C4-2B (cell line): ENCODE measurements around the gene OTOS.

Experiments
- H3K27ac ChIP-seq: fragments of 450-650 bp; 2 replicates; pipeline ENCODE4 v1.5.1; 2017
- ZFX ChIP-seq: fragments of 450-650 bp; IDR thresholded peaks from 2 replicates; pipeline ENCODE4 v1.6.1; 2017
- TF ChIP-seq, protein P1 (sequence below): fragments of 450-650 bp; conservative IDR thresholded peaks from 2 replicates; pipeline ENCODE4 v1.5.1; 2017; ENCODE audit warnings: mild to moderate bottlenecking

Gene OTOS

DNA sequence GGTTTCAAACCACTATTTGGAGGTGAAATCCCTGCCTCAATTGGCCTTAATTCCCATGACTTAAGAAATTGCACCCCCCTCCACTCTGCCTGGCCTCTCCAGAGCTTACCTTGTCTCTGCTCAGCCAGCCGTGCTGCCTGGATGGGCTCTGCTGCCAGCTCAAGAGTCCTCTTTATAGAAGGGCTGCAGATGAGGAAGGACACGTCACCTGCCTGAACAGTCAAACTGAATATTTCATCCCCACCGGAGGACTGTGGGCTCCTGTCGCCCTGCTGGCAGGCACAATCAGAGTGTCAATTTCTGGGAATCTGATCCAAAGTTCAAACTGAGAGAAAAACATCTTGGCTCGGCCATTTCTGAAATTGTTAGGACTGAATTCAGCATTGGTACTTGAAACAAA lies at the start of gene OTOS:
Gene OTOS (minus strand): TSS at position 148 of the 400 bp plus-strand sequence. CDS start 332 bp downstream, outside the sequence.
- TF ChIP-seq, protein P1, sequence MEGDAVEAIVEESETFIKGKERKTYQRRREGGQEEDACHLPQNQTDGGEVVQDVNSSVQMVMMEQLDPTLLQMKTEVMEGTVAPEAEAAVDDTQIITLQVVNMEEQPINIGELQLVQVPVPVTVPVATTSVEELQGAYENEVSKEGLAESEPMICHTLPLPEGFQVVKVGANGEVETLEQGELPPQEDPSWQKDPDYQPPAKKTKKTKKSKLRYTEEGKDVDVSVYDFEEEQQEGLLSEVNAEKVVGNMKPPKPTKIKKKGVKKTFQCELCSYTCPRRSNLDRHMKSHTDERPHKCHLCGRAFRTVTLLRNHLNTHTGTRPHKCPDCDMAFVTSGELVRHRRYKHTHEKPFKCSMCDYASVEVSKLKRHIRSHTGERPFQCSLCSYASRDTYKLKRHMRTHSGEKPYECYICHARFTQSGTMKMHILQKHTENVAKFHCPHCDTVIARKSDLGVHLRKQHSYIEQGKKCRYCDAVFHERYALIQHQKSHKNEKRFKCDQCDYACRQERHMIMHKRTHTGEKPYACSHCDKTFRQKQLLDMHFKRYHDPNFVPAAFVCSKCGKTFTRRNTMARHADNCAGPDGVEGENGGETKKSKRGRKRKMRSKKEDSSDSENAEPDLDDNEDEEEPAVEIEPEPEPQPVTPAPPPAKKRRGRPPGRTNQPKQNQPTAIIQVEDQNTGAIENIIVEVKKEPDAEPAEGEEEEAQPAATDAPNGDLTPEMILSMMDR = no peak
- no peak for TF ChIP-seq ZFX
- no peak within 1 kb of the TSS for H3K27ac ChIP-seq

DNA sequence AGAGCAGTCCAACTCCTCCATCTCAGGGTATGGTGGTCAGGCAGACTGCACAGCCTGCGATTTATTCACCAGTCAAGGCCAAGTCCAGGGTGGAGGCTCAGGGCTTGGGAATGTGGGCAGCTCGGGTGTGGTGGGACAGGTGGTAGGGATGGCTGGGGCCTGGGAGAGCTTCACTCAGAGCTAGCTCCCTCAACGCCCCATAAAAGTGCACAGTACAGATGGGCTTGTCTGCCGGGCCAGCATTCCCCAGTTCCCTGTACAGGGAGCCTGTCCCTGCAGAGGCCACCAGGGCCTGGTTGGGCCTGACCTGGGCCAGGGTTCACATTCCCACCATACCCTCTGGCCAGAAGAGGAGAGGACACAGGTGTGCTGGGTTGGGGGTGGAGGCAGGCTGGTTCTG lies 49.2 kb upstream of the OTOS start:
- TF ChIP-seq ZFX = no peak
- TF ChIP-seq, protein P1 = no peak
- no peak overlapping the region for H3K27ac ChIP-seq

DNA sequence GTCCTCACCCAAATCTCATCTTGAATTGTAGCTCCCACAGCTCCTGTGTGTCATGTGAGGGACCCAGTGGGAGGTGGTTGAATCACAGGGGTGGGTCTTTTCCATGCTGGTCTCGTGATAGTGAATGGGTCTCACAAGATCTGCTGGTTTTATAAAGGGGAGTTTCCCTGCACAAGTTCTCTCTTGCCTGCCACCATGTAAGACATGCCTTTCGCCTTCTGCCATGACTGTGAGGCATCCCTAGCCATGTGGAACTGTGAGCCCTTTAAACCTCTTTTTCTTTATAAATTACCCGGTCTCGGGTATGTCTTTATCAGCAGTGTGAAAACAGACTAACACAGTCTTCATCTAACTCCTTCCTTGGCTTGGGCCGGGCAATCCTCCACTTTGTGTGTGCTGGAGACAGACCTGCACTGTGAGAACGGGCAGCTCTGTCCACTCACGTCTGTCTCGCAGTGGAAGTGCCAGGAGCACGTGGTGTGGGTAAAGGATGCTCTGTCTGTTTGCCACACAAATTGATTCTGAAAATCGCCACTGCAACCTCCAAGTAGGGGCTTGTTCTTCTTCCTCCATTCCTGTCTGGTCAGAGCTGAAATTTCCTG lies 47.6 kb upstream of the OTOS start:
- TF ChIP-seq, protein P1 = no peak
- TF ChIP-seq ZFX = no peak
- no peak overlapping the region for H3K27ac ChIP-seq

DNA sequence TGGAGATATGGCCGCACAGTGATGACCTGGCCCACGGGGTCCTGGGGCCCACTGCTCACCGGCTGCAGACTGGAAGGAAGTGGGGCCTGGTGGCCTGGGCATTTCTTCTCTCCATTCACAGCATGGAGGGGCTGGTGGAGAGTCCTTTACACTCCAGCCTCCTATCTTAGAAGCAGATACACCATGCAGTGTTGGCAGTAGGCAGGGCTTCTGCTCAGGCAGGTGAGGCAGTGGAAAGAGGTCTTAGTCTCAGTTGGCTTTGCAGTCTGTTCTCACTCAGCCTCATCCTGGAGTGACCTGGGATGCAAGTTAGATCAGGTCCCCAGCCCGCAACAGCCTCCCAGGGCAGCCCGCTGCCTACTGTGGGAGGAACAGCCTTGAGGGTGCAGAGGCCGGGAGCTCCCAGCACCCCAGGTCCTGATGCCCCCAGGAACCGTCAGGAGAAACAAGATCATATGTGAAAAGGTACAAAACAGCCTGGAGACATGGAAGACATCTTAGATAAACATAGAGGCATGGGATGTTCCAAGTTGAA lies 45.8 kb upstream of the OTOS start:
- TF ChIP-seq ZFX = no peak
- TF ChIP-seq, protein P1 = no peak
- H3K27ac ChIP-seq = no peak overlapping the region

DNA sequence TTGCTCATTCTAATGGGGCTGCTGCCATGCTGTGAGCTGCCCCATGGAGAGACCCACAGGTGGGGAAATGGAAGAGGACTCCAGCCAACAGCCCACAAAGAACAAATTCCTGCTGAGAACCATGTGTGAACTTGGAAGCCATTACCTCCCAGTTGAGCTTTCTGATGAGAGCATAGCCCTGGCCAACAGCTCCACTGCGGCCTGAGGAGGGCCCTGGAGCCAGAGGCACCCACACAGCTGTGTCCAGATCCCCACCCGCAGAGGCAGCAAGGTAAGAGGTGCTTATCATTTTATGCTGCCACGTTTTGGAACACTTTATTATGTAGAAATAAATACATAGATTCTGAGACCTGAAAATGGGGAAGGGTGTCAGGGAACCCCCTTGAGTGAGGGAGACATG lies 44.2 kb upstream of the OTOS start:
- TF ChIP-seq ZFX = no peak
- TF ChIP-seq, protein P1 = no peak
- H3K27ac ChIP-seq = no peak overlapping the region

DNA sequence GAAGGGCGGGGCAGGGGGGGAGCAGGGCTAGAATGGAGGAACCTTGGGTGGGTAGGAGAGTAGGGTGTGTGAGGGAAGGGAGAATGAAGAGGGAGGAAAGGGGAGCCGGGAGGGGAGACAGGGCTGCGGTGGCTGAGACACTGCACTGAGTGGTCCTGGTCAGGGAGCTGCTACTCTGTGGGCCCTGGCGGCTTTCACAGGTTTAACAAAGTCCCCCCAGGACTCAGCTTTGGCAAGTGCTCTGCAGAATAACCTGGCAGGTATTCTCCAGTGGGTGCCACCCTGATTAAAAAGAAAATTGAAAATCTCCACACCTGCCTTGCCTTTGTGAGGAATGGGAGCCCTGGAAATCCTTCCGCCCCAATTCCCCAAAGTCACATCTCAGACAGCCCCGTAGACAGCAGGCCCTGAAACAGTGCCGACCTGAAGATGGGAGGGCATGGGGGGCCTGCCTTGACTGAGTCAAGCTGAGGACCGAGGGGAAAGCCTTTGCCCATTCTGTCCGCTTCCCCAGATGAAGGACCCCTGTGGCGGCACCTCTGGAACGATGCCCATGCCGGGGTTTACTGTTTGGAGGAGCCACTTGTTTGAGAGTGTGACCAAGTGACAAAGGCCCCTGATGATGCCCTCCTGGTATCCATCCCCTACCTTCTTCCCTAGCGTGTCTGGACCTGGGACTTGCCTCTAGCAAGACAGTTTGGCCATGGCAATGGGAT lies 43.6 kb upstream of the OTOS start:
- no peak overlapping the region for H3K27ac ChIP-seq
- TF ChIP-seq, protein P1 = no peak
